IMR-90 (cell line): ENCODE results near the gene ARHGAP10. TPM values are rescaled to one million over a fixed set of nuclear protein-coding genes. Genes with fewer than 3 reads are reported as not detected.

Source experiments
- ATAC-seq: fragments of 200-7000 bp; cut with Tn5 transposase; 2 replicates; pipeline ENCODE4 v1.9.1; 2020; ENCODE audit warnings: low read depth, mild to moderate bottlenecking, moderate library complexity
- BruUV-seq: library from RNA; stranded (reverse); fragments of 400-500 nt; replicated peaks from 2 replicates; lab custom pipeline; 2021; lab: Mats Ljungman, UMichigan
- CTCF ChIA-PET: fragments of 300-600 bp; formaldehyde crosslinking; extraction: SDS; loops from one replicate; lab custom pipeline; 2021; ENCODE audit warnings: antibody characterized with exemption; lab: Yijun Ruan, JAX
- POLR2A ChIA-PET: fragments of 300-600 bp; sonication (Branson Sonifier 250); formaldehyde crosslinking; loops from one replicate; lab custom pipeline; 2022; ENCODE audit warnings: antibody characterized with exemption; ENCODE audit not compliant: unreplicated experiment; lab: Charles Lee
- DNase-seq: peaks from one replicate; pipeline ENCODE4 v3.0.0; 2013
- H2AFZ ChIP-seq: replicated peaks from 2 replicates; pipeline ENCODE3; 2013; ENCODE audit warnings: low read length, mild to moderate bottlenecking; ENCODE audit not compliant: poor library complexity
- H2AK5ac ChIP-seq: 2 replicates; pipeline ENCODE4 v1.6.1; 2013; ENCODE audit warnings: low read depth, low read length, inconsistent platforms
- H2AK9ac ChIP-seq: replicated peaks from 2 replicates; pipeline ENCODE3; 2013; ENCODE audit warnings: mild to moderate bottlenecking, low read depth, low read length, moderate library complexity; ENCODE audit not compliant: poor library complexity
- H2BK120ac ChIP-seq: 2 replicates; pipeline ENCODE4 v1.6.1; 2013; ENCODE audit warnings: low read depth, low read length, inconsistent platforms
- H2BK15ac ChIP-seq: 3 replicates; pipeline ENCODE4 v1.6.1; 2013; ENCODE audit warnings: low read depth, low read length, inconsistent platforms
- H2BK20ac ChIP-seq: 2 replicates; pipeline ENCODE4 v1.6.1; 2013; ENCODE audit warnings: low read depth, mild to moderate bottlenecking, inconsistent platforms, low read length, moderate library complexity
- H2BK5ac ChIP-seq: 2 replicates; pipeline ENCODE4 v1.6.1; 2013; ENCODE audit warnings: mild to moderate bottlenecking, low read depth, low read length, inconsistent platforms; ENCODE audit not compliant: poor library complexity, severe bottlenecking
- H3K14ac ChIP-seq: replicated peaks from 2 replicates; pipeline ENCODE4 v1.6.1; 2013; ENCODE audit warnings: low read depth, low read length, inconsistent platforms
- H3K18ac ChIP-seq: 2 replicates; pipeline ENCODE4 v1.6.1; 2013; ENCODE audit warnings: low read depth, low read length, control low read depth
- H3K23ac ChIP-seq: 2 replicates; pipeline ENCODE4 v1.6.1; 2013; ENCODE audit warnings: low read depth, low read length, inconsistent platforms
- H3K27ac ChIP-seq: 2 replicates; pipeline ENCODE4 v1.5.1; 2013; ENCODE audit warnings: mild to moderate bottlenecking, control low read depth, low read length; ENCODE audit not compliant: insufficient read depth
- H3K27me3 ChIP-seq: 2 replicates; pipeline ENCODE4 v1.6.1; 2013; ENCODE audit warnings: low read length; ENCODE audit not compliant: control insufficient read depth, insufficient read depth
- H3K36me3 ChIP-seq: 2 replicates; pipeline ENCODE4 v1.6.1; 2013; ENCODE audit warnings: low read length, mixed read lengths; ENCODE audit not compliant: control insufficient read depth, insufficient read depth
- H3K4ac ChIP-seq: 2 replicates; pipeline ENCODE4 v1.6.1; 2013; ENCODE audit warnings: low read depth, low read length, inconsistent platforms
- H3K4me1 ChIP-seq: 2 replicates; pipeline ENCODE4 v1.6.1; 2013; ENCODE audit warnings: low read length, mixed read lengths; ENCODE audit not compliant: control insufficient read depth, insufficient read depth
- H3K4me2 ChIP-seq: 2 replicates; pipeline ENCODE4 v1.6.1; 2013; ENCODE audit warnings: low read depth, mild to moderate bottlenecking, control low read depth, low read length, moderate library complexity
- H3K4me3 ChIP-seq: 2 replicates; pipeline ENCODE4 v1.5.1; 2013; ENCODE audit warnings: low read depth, mild to moderate bottlenecking, control low read depth, low read length, moderate library complexity; ENCODE audit not compliant: insufficient read depth
- H3K56ac ChIP-seq: 2 replicates; pipeline ENCODE4 v1.6.1; 2013; ENCODE audit warnings: low read length, inconsistent platforms; ENCODE audit not compliant: insufficient read depth; ENCODE audit errors: extremely low read depth
- H3K79me1 ChIP-seq, 2 experiments: 2 replicates each; pipeline ENCODE4 v1.6.1; 2013; ENCODE audit warnings: low read length in 2 of 2, inconsistent platforms in 1 of 2, low read depth in 1 of 2
- H3K9ac ChIP-seq: 2 replicates; pipeline ENCODE4 v1.6.1; 2013; ENCODE audit warnings: low read depth, low read length, control low read depth
- H3K9me1 ChIP-seq: 2 replicates; pipeline ENCODE4 v1.6.1; 2013; ENCODE audit warnings: low read length, inconsistent platforms; ENCODE audit not compliant: insufficient read depth
- H3K9me3 ChIP-seq: 2 replicates; pipeline ENCODE4 v1.6.1; 2013; ENCODE audit warnings: low read length; ENCODE audit not compliant: control insufficient read depth, insufficient read depth
- H4K20me1 ChIP-seq: 2 replicates; pipeline ENCODE4 v1.6.1; 2013; ENCODE audit warnings: low read length, inconsistent platforms; ENCODE audit not compliant: insufficient read depth
- H4K5ac ChIP-seq: 2 replicates; pipeline ENCODE4 v1.6.1; 2013; ENCODE audit warnings: mild to moderate bottlenecking, low read depth, low read length, control low read depth
- H4K8ac ChIP-seq, 2 experiments: 2 replicates each; pipeline ENCODE4 v1.6.1; 2013; ENCODE audit warnings: low read depth in 2 of 2, low read length in 2 of 2, control low read depth in 1 of 2, inconsistent platforms in 1 of 2
- H4K91ac ChIP-seq: 2 replicates; pipeline ENCODE4 v1.6.1; 2013; ENCODE audit warnings: low read depth, low read length, inconsistent platforms; ENCODE audit not compliant: insufficient read depth
- BHLHE40 ChIP-seq: fragments of 150-350 bp; IDR thresholded peaks from 2 replicates; pipeline ENCODE4 v1.6.1; 2016; ENCODE audit warnings: mild to moderate bottlenecking, low read depth, low read length
- ELK1 ChIP-seq: fragments of 150-350 bp; IDR thresholded peaks from 2 replicates; pipeline ENCODE4 v1.6.1; 2016; ENCODE audit warnings: low read depth, mild to moderate bottlenecking, low read length, moderate library complexity, borderline replicate concordance
- FOS ChIP-seq: fragments of 150-350 bp; IDR thresholded peaks from 2 replicates; pipeline ENCODE4 v1.6.1; 2016; ENCODE audit warnings: low read depth, low read length
- MXI1 ChIP-seq: IDR thresholded peaks from 2 replicates; pipeline ENCODE4 v1.6.1; 2012; ENCODE audit warnings: low read depth, mild to moderate bottlenecking, low read length, moderate library complexity, borderline replicate concordance
- NFE2L2 ChIP-seq: fragments of 150-350 bp; IDR thresholded peaks from 2 replicates; pipeline ENCODE4 v1.6.1; 2016; ENCODE audit warnings: low read depth, mild to moderate bottlenecking, low read length
- RCOR1 ChIP-seq: IDR thresholded peaks from 2 replicates; pipeline ENCODE4 v1.6.1; 2012; ENCODE audit warnings: mild to moderate bottlenecking, low read length, improper control_type of control experiment; ENCODE audit not compliant: insufficient replicate concordance
- WGBS, 2 experiments: methylation state at CpG; one replicate each; pipeline versions ENCODE4 v1.1.5 to v1.1.7; 2013; ENCODE audit warnings: missing lambda C conversion rate in 2 of 2; ENCODE audit not compliant: insufficient read length in 1 of 2; ENCODE audit errors: extremely low coverage in 2 of 2; 5-methylcytosine and 5-hydroxymethylcytosine counted together
- dilution Hi-C: fragments of 300-500 bp; cut with HindIII; formaldehyde crosslinking; loops from one replicate; pipeline ENCODE4 v1.14.3; 2018; ENCODE audit warnings: low sequenced_read_pairs; ENCODE audit not compliant: unreplicated experiment
- in situ Hi-C: fragments of 300-500 bp; cut with MboI; formaldehyde crosslinking; loops from 3 replicates; pipeline ENCODE4 v1.14.3; 2019; ENCODE audit warnings: low sequenced_read_pairs, inconsistent platforms, mixed read lengths
- intact Hi-C: fragments of 100-400 bp; cut with micrococcal nuclease; formaldehyde crosslinking; loops from 2 replicates; pipeline ENCODE4 v1.10.0; 2022
- polyA plus RNA-seq, 3 experiments: library from polyadenylated mRNA; depleted of rRNA; stranded (reverse); fragments of >200 nt; gene quantifications; 2 replicates each; pipeline ENCODE4 v1.2.3, GENCODE V29; 2012; ENCODE audit warnings: low replicate concordance in 1 of 3
- total RNA-seq: library from RNA; depleted of rRNA; stranded (reverse); fragments of >200 nt; gene quantifications from 2 replicates; pipeline ENCODE4 v1.2.3, GENCODE V29; 2012
- TF ChIP-seq, protein P1 (sequence below): fragments of 150-350 bp; IDR thresholded peaks from 2 replicates; pipeline ENCODE4 v1.6.1; 2017; ENCODE audit warnings: mild to moderate bottlenecking, antibody characterized with exemption, low read length, low read depth
- TF ChIP-seq, protein P2 (sequence below): conservative IDR thresholded peaks from 2 replicates; pipeline ENCODE4 v1.5.1; 2012; ENCODE audit warnings: mild to moderate bottlenecking, low read depth, low read length, improper control_type of control experiment

ARHGAP10 gene
- total and polyA plus RNA-seq, 2 of the 4 experiments (the other 2 are of a cell fraction) = 27.1 to 29.4 TPM

DNA sequence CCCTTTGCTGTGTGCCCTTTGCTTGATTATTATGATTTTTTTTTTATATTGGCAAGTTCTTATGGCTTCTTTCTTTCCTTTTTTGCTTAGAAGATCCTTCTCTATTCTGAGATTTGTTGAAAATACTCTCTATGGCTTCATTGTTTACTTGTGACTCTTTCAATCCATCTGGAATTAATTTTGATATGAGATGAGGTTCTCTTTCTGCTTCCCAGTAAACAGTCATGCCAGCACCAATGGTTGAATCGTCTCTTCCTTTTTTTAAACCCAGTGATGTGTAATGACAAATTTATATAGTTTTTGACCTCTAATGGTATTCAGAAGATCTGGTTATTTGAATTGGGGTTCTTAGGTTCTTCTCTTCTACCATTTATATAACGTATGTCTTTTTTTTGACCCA, 121.8 kb downstream of the ARHGAP10 start:
- no peak overlapping the region for H4K5ac ChIP-seq
- no peak overlapping the region for H3K4me2 ChIP-seq
- no CpG with 5 or more reads among the region's 2 CpGs for WGBS, 2 experiments
- BruUV-seq = no TSS peak
- H3K27me3 ChIP-seq = no peaks in the 10 kb centered on the region
- H4K91ac ChIP-seq = no peak overlapping the region
- peaks cover 5% of the 10 kb centered on the region; the same call in 1 of the 2 replicates for H4K20me1 ChIP-seq
- H3K4me3 ChIP-seq = no peak overlapping the region
- H3K9me1 ChIP-seq = peaks cover 2% of the 10 kb centered on the region; the same call in 1 of the 2 replicates
- peak; percentile 56 for ATAC-seq
- H2BK20ac ChIP-seq = no peak overlapping the region
- H3K4me1 ChIP-seq = peaks cover 7% of the 10 kb centered on the region; the same call in 1 of the 2 replicates
- H2AK5ac ChIP-seq = no peak overlapping the region
- no peak overlapping the region for H2BK5ac ChIP-seq
- no peak overlapping the region for H2BK120ac ChIP-seq
- H3K79me1 ChIP-seq = peaks cover 37 to 53% of the 10 kb centered on the region in 2 experiments
- H3K23ac ChIP-seq = no peak overlapping the region
- H3K14ac ChIP-seq = no peak overlapping the region
- no peak overlapping the region for H4K8ac ChIP-seq
- ChIA-PET CTCF (no interaction called here), POLR2A (no interaction called here)
- DNase-seq = peak; percentile 79
- dilution Hi-C loops (no loop called here), intact Hi-C loops (no loop called here), in situ Hi-C loops (loop anchor here (25.0 kb wide), 1 partner anchor 341 kb away; no protein-coding TSS in a partner anchor)
- no peaks in the 10 kb centered on the region; the same call in 1 of the 2 replicates for H3K9me3 ChIP-seq
- H2AFZ ChIP-seq = no peak overlapping the region
- H3K36me3 ChIP-seq = peaks cover 10% of the 10 kb centered on the region
- H2BK15ac ChIP-seq = no peak overlapping the region
- no peak overlapping the region for H3K4ac ChIP-seq
- no peak overlapping the region for H3K56ac ChIP-seq
- H3K18ac ChIP-seq = no peak overlapping the region
- no peak overlapping the region for H3K9ac ChIP-seq
- H2AK9ac ChIP-seq = no peak overlapping the region
- no peak overlapping the region for H3K27ac ChIP-seq
- TF ChIP-seq RCOR1 (no peak), ELK1 (no peak), FOS (no peak), BHLHE40 (no peak), NFE2L2 (no peak), MXI1 (no peak)
- TF ChIP-seq, protein P1, sequence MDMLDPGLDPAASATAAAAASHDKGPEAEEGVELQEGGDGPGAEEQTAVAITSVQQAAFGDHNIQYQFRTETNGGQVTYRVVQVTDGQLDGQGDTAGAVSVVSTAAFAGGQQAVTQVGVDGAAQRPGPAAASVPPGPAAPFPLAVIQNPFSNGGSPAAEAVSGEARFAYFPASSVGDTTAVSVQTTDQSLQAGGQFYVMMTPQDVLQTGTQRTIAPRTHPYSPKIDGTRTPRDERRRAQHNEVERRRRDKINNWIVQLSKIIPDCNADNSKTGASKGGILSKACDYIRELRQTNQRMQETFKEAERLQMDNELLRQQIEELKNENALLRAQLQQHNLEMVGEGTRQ = no peak
- TF ChIP-seq, protein P2, sequence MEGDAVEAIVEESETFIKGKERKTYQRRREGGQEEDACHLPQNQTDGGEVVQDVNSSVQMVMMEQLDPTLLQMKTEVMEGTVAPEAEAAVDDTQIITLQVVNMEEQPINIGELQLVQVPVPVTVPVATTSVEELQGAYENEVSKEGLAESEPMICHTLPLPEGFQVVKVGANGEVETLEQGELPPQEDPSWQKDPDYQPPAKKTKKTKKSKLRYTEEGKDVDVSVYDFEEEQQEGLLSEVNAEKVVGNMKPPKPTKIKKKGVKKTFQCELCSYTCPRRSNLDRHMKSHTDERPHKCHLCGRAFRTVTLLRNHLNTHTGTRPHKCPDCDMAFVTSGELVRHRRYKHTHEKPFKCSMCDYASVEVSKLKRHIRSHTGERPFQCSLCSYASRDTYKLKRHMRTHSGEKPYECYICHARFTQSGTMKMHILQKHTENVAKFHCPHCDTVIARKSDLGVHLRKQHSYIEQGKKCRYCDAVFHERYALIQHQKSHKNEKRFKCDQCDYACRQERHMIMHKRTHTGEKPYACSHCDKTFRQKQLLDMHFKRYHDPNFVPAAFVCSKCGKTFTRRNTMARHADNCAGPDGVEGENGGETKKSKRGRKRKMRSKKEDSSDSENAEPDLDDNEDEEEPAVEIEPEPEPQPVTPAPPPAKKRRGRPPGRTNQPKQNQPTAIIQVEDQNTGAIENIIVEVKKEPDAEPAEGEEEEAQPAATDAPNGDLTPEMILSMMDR = no peak
